Tibial nerve (tissue), 4 donors: ENCODE measurements around the gene TMEM63B.

Experiments used
- CTCF ChIP-seq, 5 experiments: fragments of 200-600 bp in 3 of 5; fragments of 450-650 bp in 2 of 5; sonication (generic) in 3 of 5; IDR thresholded peaks; one replicate each; pipeline ENCODE4 v1.5.1; 2016 to 2019; ENCODE audit warnings: antibody characterized with exemption in 5 of 5, mild to moderate bottlenecking in 3 of 5, moderate library complexity in 2 of 5
- EP300 ChIP-seq, 2 donors: sonication (generic); formaldehyde crosslinking; IDR thresholded peaks; one replicate each; pipeline ENCODE4 v1.6.1; 2017; ENCODE audit warnings: antibody characterized with exemption in 2 of 2, mild to moderate bottlenecking in 1 of 2
- POLR2A ChIP-seq, 2 donors: fragments of 450-650 bp; IDR thresholded peaks; one replicate each; pipeline ENCODE4 v1.6.1; 2017; ENCODE audit warnings: antibody characterized with exemption in 2 of 2, mild to moderate bottlenecking in 2 of 2, moderate library complexity in 2 of 2

GRCh38 chr6:44088827-44089590 is 38.3 kb upstream of the TMEM63B start:
- TF ChIP-seq POLR2A (IDR thresholded peaks at IDR 0.05) (no peak), CTCF (IDR thresholded peaks at IDR 0.05) (no peak), EP300 (IDR thresholded peaks at IDR 0.05) (no peak)
